Spleen (tissue), 11 donors: ENCODE data around the gene TSSC4. TPM values are rescaled to one million over a fixed set of nuclear protein-coding genes. Genes with fewer than 3 reads are reported as not detected.

Experiments used
- DNase-seq: peaks from one replicate; pipeline ENCODE4 v3.0.0-alpha.2; 2020
- H3K27ac ChIP-seq, 8 donors: fragments of 200-600 bp; sonication (generic) in 7 of 8; 1 replicate in 4 of 8; 2 replicates in 4 of 8; pipeline versions ENCODE4 v1.5.0 to v1.8.0; 2016 to 2021; ENCODE audit warnings: inconsistent platforms in 4 of 8, mild to moderate bottlenecking in 4 of 8, moderate library complexity in 1 of 8
- H3K27me3 ChIP-seq, 7 donors: fragments of 200-600 bp; sonication (generic) in 6 of 7; replicated peaks in 1 of 7; 1 replicate in 4 of 7; 2 replicates in 3 of 7; pipeline versions ENCODE4 v1.5.0 to v1.8.0; 2016 to 2021; ENCODE audit warnings: inconsistent platforms in 3 of 7, mild to moderate bottlenecking in 1 of 7
- H3K36me3 ChIP-seq, 6 donors: fragments of 200-600 bp; sonication (generic) in 5 of 6; 1 replicate in 4 of 6; 2 replicates in 2 of 6; pipeline versions ENCODE4 v1.5.0 to v1.8.0; 2016 to 2021; ENCODE audit warnings: inconsistent platforms in 2 of 6
- H3K4me1 ChIP-seq, 6 donors: fragments of 200-600 bp; sonication (generic) in 5 of 6; 1 replicate in 3 of 6; 2 replicates in 3 of 6; pipeline versions ENCODE4 v1.5.0 to v1.8.0; 2016 to 2021; ENCODE audit warnings: inconsistent platforms in 3 of 6
- H3K4me3 ChIP-seq, 8 donors: fragments of 200-600 bp; sonication (generic) in 7 of 8; 1 replicate in 4 of 8; 2 replicates in 4 of 8; pipeline versions ENCODE4 v1.5.0 to v1.8.0; 2016 to 2021; ENCODE audit warnings: inconsistent platforms in 4 of 8, mild to moderate bottlenecking in 4 of 8, moderate library complexity in 2 of 8
- H3K9me3 ChIP-seq, 8 donors: fragments of 200-600 bp; sonication (generic) in 7 of 8; 1 replicate in 4 of 8; 2 replicates in 4 of 8; pipeline versions ENCODE4 v1.5.0 to v1.8.0; 2016 to 2021; ENCODE audit warnings: inconsistent platforms in 4 of 8
- CTCF ChIP-seq, 11 experiments: fragments of 200-600 bp in 7 of 11; fragments of 450-650 bp in 4 of 11; sonication (generic) in 4 of 11; IDR thresholded peaks in 8 of 11; conservative IDR thresholded peaks in 3 of 11; 1 replicate in 7 of 11; 2 replicates in 4 of 11; pipeline versions ENCODE4 v1.4.0 to v1.8.0; 2016 to 2021; ENCODE audit warnings: antibody characterized with exemption in 11 of 11, inconsistent platforms in 4 of 11, mild to moderate bottlenecking in 1 of 11
- POLR2A ChIP-seq, 3 donors: fragments of 450-650 bp; IDR thresholded peaks; one replicate each; pipeline ENCODE4 v1.5.1; 2017; ENCODE audit warnings: antibody characterized with exemption in 3 of 3, mild to moderate bottlenecking in 1 of 3
- POLR2AphosphoS5 ChIP-seq, 3 donors: sonication (generic); formaldehyde crosslinking; IDR thresholded peaks; one replicate each; pipeline ENCODE4 v1.5.1; 2017; ENCODE audit warnings: antibody characterized with exemption in 3 of 3
- WGBS, 5 donors: extraction: QIAGEN DNeasy Blood & Tissue Kit in 3 of 5; methylation state at CpG; one replicate each; pipeline versions ENCODE4 v1.1.5 to v1.1.7; 2013 to 2018; 5-methylcytosine and 5-hydroxymethylcytosine counted together
- intact Hi-C: fragments of 100-400 bp; cut with DNase I; formaldehyde crosslinking; loops from one replicate; pipeline ENCODE4 v1.15.0; 2023; ENCODE audit warnings: low total_unique reads
- polyA plus RNA-seq, 3 donors: library from polyadenylated mRNA; stranded (reverse); fragments of 200-250 nt; gene quantifications; one replicate each; pipeline ENCODE4 v1.2.1, GENCODE V29; 2013
- total RNA-seq, 7 donors: library from RNA; depleted of rRNA in 3 of 7; stranded (reverse); fragments of >200 nt in 3 of 7; fragmentation: NEBNext Ultra II Directional in 4 of 7; extraction: Animal tissue kit (Norgen Biotek cat#: 25700) in 4 of 7; gene quantifications; one replicate each; pipeline versions ENCODE4 v1.1.0 to v1.2.1, GENCODE V29; 2016 to 2021
- donor health status: healthy with polysubstance abuse.
- donor health status: DM: no; HTN: no; CAD: no; lungs with moderate emphysema.
- donor health status: DM: no; HTN: no; CAD: no.
- donor health status: Bipolar disorder and iron deficiency.
- donor health status: healthy.
- donor health status: DM: no; HTN: no; CAD: no.
- donor health status: DM: yes; HTN: yes; CAD: no.

TSSC4 gene
- total and polyA plus RNA-seq, 10 donors, result 28.7 to 94.4 (median 43.7) TPM

GRCh38 chr11:2400762-2401435, 349 bp downstream of the TSSC4 start:
- H3K9me3 ChIP-seq, result no peaks in the 10 kb centered on the region
- peak; percentile 91 for DNase-seq
- no peak for TF ChIP-seq POLR2AphosphoS5 (IDR thresholded peaks at IDR 0.05)
- no peak for TF ChIP-seq CTCF (IDR thresholded peaks at IDR 0.05 in 8 of 11, conservative IDR thresholded peaks at IDR 0.05 in 3 of 11)
- no peak for TF ChIP-seq POLR2A (IDR thresholded peaks at IDR 0.05)
- H3K4me1 ChIP-seq, result peaks cover 9 to 61% (median 34%) of the 10 kb centered on the region in 6 donors
- peaks cover 3 to 61% (median 54%) of the 10 kb centered on the region in 6 donors for H3K36me3 ChIP-seq
- peak overlapping the region; percentile 90 to 99 (median 98) for H3K27ac ChIP-seq
- intact Hi-C loops, result loop anchor here (5.0 kb wide), 1 partner anchor 94 kb away; no protein-coding TSS in a partner anchor
- H3K4me3 ChIP-seq, result peak overlapping the region; percentile 79 to 100 (median 92)
- no peaks in the 10 kb centered on the region for H3K27me3 ChIP-seq
- WGBS, 5 donors, result 0 to 1% (median 1%) methylated on average over 23 to 55 of the region's 55 CpGs

- Histone ChIP-seq H3K36me3 (peaks cover 3 to 55% (median 48%) of the 10 kb centered on the region in 6 donors), H3K4me3 (peak overlapping the region; percentile 79 to 100 (median 92)), H3K9me3 (no peaks in the 10 kb centered on the region), H3K27ac (peak overlapping the region in 6 of 8 donors; percentile 90 to 99 (median 96)), H3K4me1 (peaks cover 9 to 58% (median 34%) of the 10 kb centered on the region in 6 donors), H3K27me3 (no peaks in the 10 kb centered on the region)
- TF ChIP-seq POLR2A (IDR thresholded peaks at IDR 0.05) (no peak), POLR2AphosphoS5 (IDR thresholded peaks at IDR 0.05) (no peak), CTCF (IDR thresholded peaks at IDR 0.05 in 8 of 11, conservative IDR thresholded peaks at IDR 0.05 in 3 of 11) (no peak)
- 25 to 48% (median 47%) methylated on average over 8 to 12 of the region's 12 CpGs for WGBS, 5 donors
- intact Hi-C loops, result loop anchor here (5.0 kb wide), 1 partner anchor 94 kb away; no protein-coding TSS in a partner anchor
- DNase-seq, result no peak
Measured at GRCh38 chr11:2401436-2401984, 960 bp downstream of the TSSC4 start.

- TF ChIP-seq POLR2A (IDR thresholded peaks at IDR 0.05) (no peak), CTCF (IDR thresholded peaks at IDR 0.05 in 8 of 11, conservative IDR thresholded peaks at IDR 0.05 in 3 of 11) (no peak), POLR2AphosphoS5 (IDR thresholded peaks at IDR 0.05) (no peak)
- no peak overlapping the region for H3K27ac ChIP-seq
- peak; percentile 86 for DNase-seq
- WGBS, 5 donors, result 90 to 94% (median 91%) methylated on average over 12 to 13 of the region's 13 CpGs
- peak overlapping the region in 4 of 8 donors; percentile 79 to 95 (median 84) for H3K4me3 ChIP-seq
- no peaks in the 10 kb centered on the region for H3K27me3 ChIP-seq
- intact Hi-C loops, result loop anchor here (5.0 kb wide), 1 partner anchor 95 kb away; no protein-coding TSS in a partner anchor
- H3K36me3 ChIP-seq, result peaks cover 0 to 49% (median 42%) of the 10 kb centered on the region in 6 donors
- no peaks in the 10 kb centered on the region for H3K9me3 ChIP-seq
- peaks cover 9 to 52% (median 34%) of the 10 kb centered on the region in 6 donors for H3K4me1 ChIP-seq
Measured at GRCh38 chr11:2402106-2402505, 1.6 kb downstream of the TSSC4 start.
